ENCODE results near the gene TBC1D14.

The TBC1D14 gene

GRCh38 chr4:6965329-6965728 lies 55.7 kb downstream of the TBC1D14 start:
- Histone ChIP-seq H3K4me3 (no peak overlapping the region), H3K4me1 (no peaks in the 10 kb centered on the region), H3K36me3 (peaks cover 3 to 17% (median 8%) of the 10 kb centered on the region in 3 donors), H3K27ac (no peak overlapping the region), H3K9me3 (no peaks in the 10 kb centered on the region), H3K27me3 (no peaks in the 10 kb centered on the region)
- intact Hi-C loops (cut with DNase I; ENCODE audit: low total_unique reads): no loop called here
- no peak for DNase-seq
- no peak for TF ChIP-seq CTCF (IDR thresholded peaks at IDR 0.05)

- H3K9me3 ChIP-seq: no peaks in the 10 kb centered on the region
- DNase-seq: no peak
- H3K27me3 ChIP-seq: no peaks in the 10 kb centered on the region
- TF ChIP-seq CTCF (IDR thresholded peaks at IDR 0.05): no peak
- H3K36me3 ChIP-seq: peaks cover 3 to 17% (median 8%) of the 10 kb centered on the region in 3 donors
- no peaks in the 10 kb centered on the region for H3K4me1 ChIP-seq
- no peak overlapping the region for H3K27ac ChIP-seq
- intact Hi-C loops (cut with DNase I; ENCODE audit: low total_unique reads): no loop called here
- no peak overlapping the region for H3K4me3 ChIP-seq
Observed at GRCh38 chr4:6967846-6968340, 58.3 kb downstream of the TBC1D14 start.

GRCh38 chr4:6968496-6968895 lies 58.9 kb downstream of the TBC1D14 start:
- Histone ChIP-seq H3K4me3 (no peak overlapping the region), H3K36me3 (peaks cover 3 to 17% (median 8%) of the 10 kb centered on the region in 3 donors), H3K9me3 (no peaks in the 10 kb centered on the region), H3K27me3 (no peaks in the 10 kb centered on the region), H3K27ac (no peak overlapping the region), H3K4me1 (no peaks in the 10 kb centered on the region)
- intact Hi-C loops (cut with DNase I; ENCODE audit: low total_unique reads): no loop called here
- DNase-seq: no peak
- TF ChIP-seq CTCF (IDR thresholded peaks at IDR 0.05): no peak

GRCh38 chr4:6969826-6970800 lies 60.5 kb downstream of the TBC1D14 start:
- no peak for TF ChIP-seq CTCF (IDR thresholded peaks at IDR 0.05)
- Histone ChIP-seq H3K27ac (no peak overlapping the region), H3K9me3 (no peaks in the 10 kb centered on the region), H3K4me1 (peaks cover 0 to 6% (median 0%) of the 10 kb centered on the region in 4 donors), H3K27me3 (no peaks in the 10 kb centered on the region), H3K36me3 (peaks cover 3 to 17% (median 8%) of the 10 kb centered on the region in 3 donors), H3K4me3 (no peak overlapping the region)
- intact Hi-C loops (cut with DNase I; ENCODE audit: low total_unique reads): loop anchor here (5.0 kb wide), 1 partner anchor 102 kb away; no protein-coding TSS in a partner anchor
- no peak for DNase-seq

- Histone ChIP-seq H3K4me3 (no peak overlapping the region), H3K4me1 (peaks cover 0 to 6% (median 0%) of the 10 kb centered on the region in 4 donors), H3K27ac (no peak overlapping the region), H3K27me3 (no peaks in the 10 kb centered on the region), H3K36me3 (peaks cover 3 to 17% (median 8%) of the 10 kb centered on the region in 3 donors), H3K9me3 (no peaks in the 10 kb centered on the region)
- TF ChIP-seq CTCF (IDR thresholded peaks at IDR 0.05): no peak
- no peak for DNase-seq
- intact Hi-C loops (cut with DNase I; ENCODE audit: low total_unique reads): loop anchor here (5.0 kb wide), 1 partner anchor 101 kb away; no protein-coding TSS in a partner anchor
Observed at GRCh38 chr4:6971536-6972374, 62.1 kb downstream of the TBC1D14 start.
